NT2/D1 (cell line): ENCODE measurements around the gene ADAM33.

ENCODE experiments used
- SUZ12 ChIP-seq: IDR thresholded peaks from 2 replicates; pipeline ENCODE4 v1.6.1; 2011; ENCODE audit not compliant: insufficient read length, insufficient read depth; ENCODE audit errors: extremely low read depth
- YY1 ChIP-seq: IDR thresholded peaks from 2 replicates; pipeline ENCODE4 v1.6.1; 2011; ENCODE audit not compliant: insufficient read length, insufficient read depth

- TF ChIP-seq YY1, result no peak
- no peak for TF ChIP-seq SUZ12
Observed at GRCh38 chr20:3696745-3697587, 15.2 kb upstream of the ADAM33 start.
